GM10266 (cell line): ENCODE results near the gene LCE5A.

Experiments
- DNase-seq: peaks from one replicate; pipeline ENCODE4 v3.0.0; 2012; ENCODE audit errors: extremely low spot score
- TF ChIP-seq, protein P1 (sequence below): IDR thresholded peaks from 2 replicates; pipeline ENCODE4 v1.5.1; 2012; ENCODE audit warnings: mild to moderate bottlenecking, low read depth; ENCODE audit not compliant: control insufficient read depth, insufficient read depth; ENCODE audit errors: missing control alignments

Gene LCE5A

DNA sequence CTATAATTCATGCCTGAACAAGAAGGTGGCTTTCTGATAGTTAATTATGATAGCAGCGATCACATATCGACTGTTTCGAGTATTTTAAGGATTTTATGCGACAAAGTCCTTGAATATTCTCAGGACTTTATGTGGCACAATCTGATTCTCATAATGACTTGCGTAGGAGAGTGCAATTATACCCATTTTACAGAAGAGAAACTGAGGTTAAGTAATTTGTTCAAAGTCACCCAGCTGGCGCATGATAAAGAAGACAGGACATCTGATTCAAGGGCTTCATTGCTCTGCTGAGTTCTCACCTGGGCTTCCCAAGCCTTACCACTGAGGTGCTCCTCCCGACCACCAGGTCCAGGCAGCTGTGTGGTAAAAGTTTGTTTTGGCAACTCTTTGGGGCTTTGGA, 5.5 kb downstream of the LCE5A start:
- DNase-seq: no peak
- TF ChIP-seq, protein P1, sequence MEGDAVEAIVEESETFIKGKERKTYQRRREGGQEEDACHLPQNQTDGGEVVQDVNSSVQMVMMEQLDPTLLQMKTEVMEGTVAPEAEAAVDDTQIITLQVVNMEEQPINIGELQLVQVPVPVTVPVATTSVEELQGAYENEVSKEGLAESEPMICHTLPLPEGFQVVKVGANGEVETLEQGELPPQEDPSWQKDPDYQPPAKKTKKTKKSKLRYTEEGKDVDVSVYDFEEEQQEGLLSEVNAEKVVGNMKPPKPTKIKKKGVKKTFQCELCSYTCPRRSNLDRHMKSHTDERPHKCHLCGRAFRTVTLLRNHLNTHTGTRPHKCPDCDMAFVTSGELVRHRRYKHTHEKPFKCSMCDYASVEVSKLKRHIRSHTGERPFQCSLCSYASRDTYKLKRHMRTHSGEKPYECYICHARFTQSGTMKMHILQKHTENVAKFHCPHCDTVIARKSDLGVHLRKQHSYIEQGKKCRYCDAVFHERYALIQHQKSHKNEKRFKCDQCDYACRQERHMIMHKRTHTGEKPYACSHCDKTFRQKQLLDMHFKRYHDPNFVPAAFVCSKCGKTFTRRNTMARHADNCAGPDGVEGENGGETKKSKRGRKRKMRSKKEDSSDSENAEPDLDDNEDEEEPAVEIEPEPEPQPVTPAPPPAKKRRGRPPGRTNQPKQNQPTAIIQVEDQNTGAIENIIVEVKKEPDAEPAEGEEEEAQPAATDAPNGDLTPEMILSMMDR: no peak

DNA sequence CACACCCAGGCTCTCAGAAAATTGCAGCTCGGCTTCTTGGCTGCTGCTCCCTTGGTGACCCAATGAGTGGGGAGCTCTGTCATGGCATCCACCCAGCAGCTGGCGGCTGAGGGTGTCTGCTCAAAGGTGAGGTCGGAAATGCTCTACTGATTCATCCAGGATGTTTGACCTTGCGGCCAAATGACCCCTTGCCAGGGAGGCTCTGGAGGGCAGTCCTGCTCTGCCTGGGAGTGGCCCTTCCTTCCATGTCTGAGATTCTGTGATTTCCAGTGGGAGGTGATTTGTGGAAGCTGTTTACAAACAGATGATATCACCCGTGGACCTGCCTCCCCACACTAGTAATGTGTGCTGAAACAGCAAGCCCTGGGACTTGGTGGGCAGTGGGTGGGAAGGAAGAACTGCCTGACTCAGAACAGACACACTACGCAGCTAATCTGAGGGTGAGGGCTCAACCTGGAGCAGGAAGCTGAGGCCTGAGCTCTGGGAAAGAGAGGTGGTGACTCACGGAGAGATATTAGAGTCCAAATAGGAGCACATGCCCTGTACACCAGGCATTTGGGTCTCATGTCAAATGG, 6.7 kb downstream of the LCE5A start:
- DNase-seq: no peak
- TF ChIP-seq, protein P1: no peak

DNA sequence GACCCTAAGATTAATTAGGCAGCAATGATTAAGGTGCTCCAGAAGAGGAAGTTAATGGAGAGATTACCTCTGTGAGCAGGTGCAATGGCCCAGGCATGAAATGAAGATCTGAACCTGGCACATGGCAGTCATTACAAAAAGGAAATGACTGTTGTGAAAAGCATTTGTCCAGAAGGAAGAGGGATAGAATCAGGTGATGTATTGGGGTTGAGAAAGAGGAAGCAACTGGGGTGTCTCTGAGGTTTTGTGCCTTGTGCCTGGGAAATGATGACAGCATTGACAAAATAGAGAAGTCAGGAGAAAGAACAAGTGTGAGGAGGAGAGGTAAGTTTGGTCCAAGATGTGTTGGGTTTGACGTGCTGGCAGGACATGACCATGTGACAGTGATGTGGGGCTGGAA, 9.2 kb downstream of the LCE5A start:
- TF ChIP-seq, protein P1: no peak
- no peak for DNase-seq

DNA sequence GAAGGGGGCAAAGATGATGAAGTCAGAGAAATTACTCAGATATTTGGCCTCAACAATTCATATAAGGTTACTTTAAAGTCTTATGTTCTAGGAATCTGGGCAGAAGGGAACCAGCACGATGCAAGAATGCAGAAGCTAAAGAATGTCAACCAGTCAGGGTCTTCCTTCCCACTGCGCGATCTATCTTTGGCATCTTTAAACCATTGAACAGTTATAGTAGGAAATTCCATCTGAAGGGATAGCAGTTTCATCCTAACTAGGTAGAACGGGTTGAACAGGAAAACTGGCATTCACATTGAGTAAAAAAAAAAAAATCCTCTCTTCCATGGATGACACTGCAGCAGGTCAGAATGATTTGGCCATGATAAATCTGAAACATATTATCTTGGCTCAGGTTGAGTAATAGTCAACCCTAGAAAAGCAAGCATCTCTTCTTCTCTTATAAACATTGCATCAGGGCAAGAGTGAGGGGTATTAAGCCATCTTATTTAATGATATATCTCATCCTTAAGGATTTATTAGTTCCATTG, 10.0 kb downstream of the LCE5A start:
- no peak for DNase-seq
- TF ChIP-seq, protein P1: no peak

DNA sequence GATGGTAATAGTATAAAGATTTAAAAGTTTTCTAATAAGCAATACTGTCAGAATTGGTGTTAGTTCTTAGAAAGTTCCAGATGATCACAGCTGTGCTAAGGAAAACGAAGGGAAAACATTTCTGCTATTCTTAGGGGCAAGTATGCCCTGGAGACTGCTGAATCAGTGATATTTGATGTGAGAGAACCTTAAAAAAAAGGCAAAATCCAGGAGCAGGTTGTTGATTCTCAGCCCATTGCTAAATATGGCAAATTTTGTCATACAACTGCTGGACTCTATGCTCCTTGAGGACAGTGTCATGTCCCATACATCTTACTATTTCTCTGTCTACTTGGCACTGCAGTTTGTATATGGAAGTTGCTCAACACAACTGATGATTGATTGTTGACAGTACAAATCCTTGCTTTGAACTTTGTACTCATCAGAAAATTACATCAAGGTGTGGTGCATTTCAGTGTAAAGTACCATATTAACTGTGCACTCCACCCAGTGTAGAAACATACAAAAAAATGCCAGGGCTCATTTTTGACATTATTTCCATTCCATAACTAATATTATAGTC, 14.6 kb downstream of the LCE5A start:
- DNase-seq: no peak
- TF ChIP-seq, protein P1: no peak

DNA sequence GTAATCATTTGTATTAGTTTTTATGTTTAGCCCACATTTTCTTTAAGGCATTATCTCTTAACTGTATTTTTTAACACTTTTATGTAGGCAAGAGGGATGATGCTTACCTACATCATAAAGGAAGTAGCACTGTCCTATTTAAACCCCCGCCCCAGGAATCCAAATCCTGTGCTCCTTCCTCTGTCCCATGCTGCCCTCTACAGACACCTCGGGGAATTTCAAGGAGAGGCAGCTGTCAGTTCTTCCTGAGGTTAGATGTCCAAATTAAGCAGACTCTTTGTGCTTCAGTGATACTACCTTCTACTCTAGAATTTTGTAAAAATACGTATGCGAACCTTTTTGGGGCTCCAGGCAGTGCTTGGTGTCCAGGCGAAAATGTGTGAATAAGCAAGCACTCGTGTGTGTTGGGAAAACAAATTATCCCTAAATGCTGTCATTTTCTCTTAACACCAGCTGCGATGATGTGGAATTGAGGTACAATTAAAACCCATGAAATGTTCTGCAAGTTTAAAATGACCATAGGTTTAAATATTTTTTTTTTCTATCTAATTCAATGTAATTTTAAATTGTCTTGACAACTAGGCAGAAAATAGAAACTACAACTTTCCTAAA, 22.8 kb downstream of the LCE5A start:
- TF ChIP-seq, protein P1: peak; percentile 69
- no peak for DNase-seq

DNA sequence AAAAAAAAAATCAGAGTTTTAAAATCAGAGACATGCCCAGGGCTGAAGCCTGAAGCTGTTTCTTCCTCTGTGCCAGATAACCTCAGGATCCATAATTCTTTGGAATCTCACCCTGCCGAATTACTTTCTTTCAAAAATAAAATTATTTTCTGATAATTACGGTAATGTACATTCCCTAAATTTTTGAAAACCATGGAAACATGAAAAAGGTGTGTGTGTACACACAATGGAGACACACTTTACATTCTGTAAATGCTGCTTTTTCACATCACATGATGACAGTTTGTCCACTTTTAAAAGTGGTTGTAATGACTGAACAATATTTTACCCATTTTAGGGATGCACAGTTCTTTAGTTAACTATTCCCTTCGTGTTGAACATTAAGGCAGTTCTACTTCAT, 25.2 kb downstream of the LCE5A start:
- no peak for DNase-seq
- TF ChIP-seq, protein P1: no peak
